HepG2 (cell line): ENCODE measurements around the gene XPR1. TPM values are rescaled to one million over a fixed set of nuclear protein-coding genes. Genes with fewer than 3 reads are reported as not detected.

ENCODE experiments used
- ARNT ChIP-seq: fragments of 450-650 bp; IDR thresholded peaks from 2 replicates; pipeline ENCODE4 v1.6.1; 2017
- KLF16 ChIP-seq, 2 experiments: sonication (generic) in 1 of 2; formaldehyde crosslinking in 1 of 2; IDR thresholded peaks; 2 replicates each; pipeline versions ENCODE4 v1.6.1 to v1.8.0; 2016 to 2023; ENCODE audit warnings: missing genetic modification reagents in 2 of 2, missing compliant biosample characterization in 1 of 2
- MATR3 ChIP-seq: sonication (generic); formaldehyde crosslinking; IDR thresholded peaks from 2 replicates; pipeline ENCODE4 v1.4.0; 2020; ENCODE audit warnings: missing genetic modification reagents
- MAZ ChIP-seq, 2 experiments: sonication (generic) in 1 of 2; formaldehyde crosslinking in 1 of 2; IDR thresholded peaks; 2 replicates each; pipeline versions ENCODE4 v1.5.0 to v1.6.1; 2012 to 2020; ENCODE audit warnings: low read depth in 2 of 2, mild to moderate bottlenecking in 2 of 2, borderline replicate concordance in 1 of 2, improper control_type of control experiment in 1 of 2, low read length in 1 of 2, missing genetic modification reagents in 1 of 2, moderate library complexity in 1 of 2
- NCOA1 ChIP-seq: sonication (generic); formaldehyde crosslinking; IDR thresholded peaks from 2 replicates; pipeline ENCODE4 v1.9.0; 2021; ENCODE audit warnings: missing genetic modification reagents
- NKX3-1 ChIP-seq: sonication (generic); formaldehyde crosslinking; IDR thresholded peaks from 2 replicates; pipeline ENCODE4 v1.5.0; 2020; ENCODE audit warnings: missing genetic modification reagents
- NR2F1 ChIP-seq, 2 experiments: fragments of 450-650 bp in 1 of 2; formaldehyde crosslinking in 1 of 2; IDR thresholded peaks; 2 replicates each; pipeline versions ENCODE4 v1.5.0 to v1.6.1; 2016 to 2020; ENCODE audit warnings: mild to moderate bottlenecking in 1 of 2, missing compliant biosample characterization in 1 of 2, missing genetic modification reagents in 1 of 2, moderate library complexity in 1 of 2
- RCOR2 ChIP-seq: IDR thresholded peaks from 2 replicates; pipeline ENCODE4 v1.6.1; 2016; ENCODE audit warnings: missing biosample characterization, missing genetic modification reagents
- TCF12 ChIP-seq, 2 experiments: fragments of 450-650 bp in 1 of 2; sonication (generic) in 1 of 2; formaldehyde crosslinking in 1 of 2; IDR thresholded peaks; 2 replicates each; pipeline versions ENCODE4 v1.6.1 to v1.8.0; 2017 to 2022; ENCODE audit warnings: antibody characterized with exemption in 1 of 2, mild to moderate bottlenecking in 1 of 2, missing genetic modification reagents in 1 of 2, moderate library complexity in 1 of 2
- ZKSCAN5 ChIP-seq: sonication (generic); formaldehyde crosslinking; IDR thresholded peaks from 2 replicates; pipeline ENCODE4 v1.5.1; 2020; ENCODE audit warnings: mild to moderate bottlenecking, missing genetic modification reagents
- ZNF282 ChIP-seq: fragments of 450-650 bp; IDR thresholded peaks from 2 replicates; pipeline ENCODE4 v1.6.1; 2018; ENCODE audit not compliant: partially characterized antibody
- ZNF432 ChIP-seq: sonication (generic); formaldehyde crosslinking; IDR thresholded peaks from 2 replicates; pipeline ENCODE4 v1.5.0; 2020; ENCODE audit warnings: missing genetic modification reagents, mild to moderate bottlenecking, borderline replicate concordance
- ZNF816 ChIP-seq: sonication (generic); formaldehyde crosslinking; IDR thresholded peaks from 2 replicates; pipeline ENCODE4 v1.8.0; 2022; ENCODE audit warnings: missing genetic modification reagents, mild to moderate bottlenecking, borderline replicate concordance
- ZNF850 ChIP-seq: sonication (generic); formaldehyde crosslinking; conservative IDR thresholded peaks from 2 replicates; pipeline ENCODE4 v1.9.0; 2021; ENCODE audit warnings: mild to moderate bottlenecking, missing genetic modification reagents
- polyA plus RNA-seq, 8 experiments: library from polyadenylated mRNA; depleted of rRNA in 3 of 8; stranded (reverse) in 7 of 8; unstranded in 1 of 8; fragments of >200 nt; fragmentation: Illumina TruSeq in 4 of 8; extraction: Trizol in 4 of 8; gene quantifications; 2 replicates each; pipeline versions ENCODE4 v1.2.1 to v1.2.3, GENCODE V29; 2011 to 2016; ENCODE audit warnings: low read depth in 4 of 8, missing spikeins in 1 of 8, mixed read lengths in 1 of 8; ENCODE audit not compliant: insufficient read depth in 1 of 8
- total RNA-seq, 5 experiments: library from RNA; depleted of rRNA; stranded (reverse); fragments of >200 nt; fragmentation: Illumina TruSeq; extraction: Trizol; gene quantifications; 2 replicates each; pipeline ENCODE4 v1.2.3, GENCODE V29; 2016; ENCODE audit warnings: low read depth in 1 of 5
- TF ChIP-seq, protein P1 (sequence below): sonication (generic); formaldehyde crosslinking; IDR thresholded peaks from 2 replicates; pipeline ENCODE4 v1.4.0; 2020; ENCODE audit warnings: mild to moderate bottlenecking, missing genetic modification reagents, borderline replicate concordance
- TF ChIP-seq, protein P2 (sequence below): sonication (generic); formaldehyde crosslinking; IDR thresholded peaks from 2 replicates; pipeline ENCODE4 v1.8.1; 2023; ENCODE audit warnings: missing genetic modification reagents, inconsistent platforms, borderline replicate concordance
- TF ChIP-seq, protein P3 (sequence below): sonication (generic); formaldehyde crosslinking; IDR thresholded peaks from 2 replicates; pipeline ENCODE4 v1.8.0; 2022; ENCODE audit warnings: mild to moderate bottlenecking, missing genetic modification reagents; ENCODE audit not compliant: insufficient replicate concordance
- TF ChIP-seq, protein P4 (sequence below): sonication (generic); formaldehyde crosslinking; IDR thresholded peaks from 2 replicates; pipeline ENCODE4 v1.5.0; 2020; ENCODE audit warnings: missing genetic modification reagents
- TF ChIP-seq, protein P5 (sequence below): sonication (generic); formaldehyde crosslinking; IDR thresholded peaks from 2 replicates; pipeline ENCODE4 v1.8.1; 2023; ENCODE audit warnings: mild to moderate bottlenecking, missing genetic modification reagents

XPR1 gene
- total and polyA plus RNA-seq, 2 of the 13 experiments (the other 11 are each of a cell fraction or from before 2014, with no cell fraction given), result 22.3 to 23.6 TPM

DNA sequence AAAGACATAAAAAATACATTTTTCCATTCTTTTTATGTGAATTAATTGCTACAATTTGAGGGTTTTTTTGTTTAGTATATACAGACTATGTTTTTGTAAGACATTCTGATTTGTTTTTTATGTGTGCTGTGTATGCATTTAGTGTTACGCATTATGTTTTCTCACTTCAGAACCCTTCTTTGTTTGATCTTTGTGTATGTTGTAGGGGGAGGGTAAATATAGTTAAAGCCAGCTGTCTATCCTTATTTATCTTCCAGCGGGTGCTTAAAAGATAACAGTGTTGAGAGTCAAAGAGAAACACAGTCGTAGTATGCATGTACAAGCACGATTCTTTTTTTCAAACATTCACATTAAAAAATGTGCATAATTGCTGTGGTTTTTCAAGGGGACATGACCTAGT lies 183.4 kb downstream of the XPR1 start (continued):
- TF ChIP-seq, protein P1, sequence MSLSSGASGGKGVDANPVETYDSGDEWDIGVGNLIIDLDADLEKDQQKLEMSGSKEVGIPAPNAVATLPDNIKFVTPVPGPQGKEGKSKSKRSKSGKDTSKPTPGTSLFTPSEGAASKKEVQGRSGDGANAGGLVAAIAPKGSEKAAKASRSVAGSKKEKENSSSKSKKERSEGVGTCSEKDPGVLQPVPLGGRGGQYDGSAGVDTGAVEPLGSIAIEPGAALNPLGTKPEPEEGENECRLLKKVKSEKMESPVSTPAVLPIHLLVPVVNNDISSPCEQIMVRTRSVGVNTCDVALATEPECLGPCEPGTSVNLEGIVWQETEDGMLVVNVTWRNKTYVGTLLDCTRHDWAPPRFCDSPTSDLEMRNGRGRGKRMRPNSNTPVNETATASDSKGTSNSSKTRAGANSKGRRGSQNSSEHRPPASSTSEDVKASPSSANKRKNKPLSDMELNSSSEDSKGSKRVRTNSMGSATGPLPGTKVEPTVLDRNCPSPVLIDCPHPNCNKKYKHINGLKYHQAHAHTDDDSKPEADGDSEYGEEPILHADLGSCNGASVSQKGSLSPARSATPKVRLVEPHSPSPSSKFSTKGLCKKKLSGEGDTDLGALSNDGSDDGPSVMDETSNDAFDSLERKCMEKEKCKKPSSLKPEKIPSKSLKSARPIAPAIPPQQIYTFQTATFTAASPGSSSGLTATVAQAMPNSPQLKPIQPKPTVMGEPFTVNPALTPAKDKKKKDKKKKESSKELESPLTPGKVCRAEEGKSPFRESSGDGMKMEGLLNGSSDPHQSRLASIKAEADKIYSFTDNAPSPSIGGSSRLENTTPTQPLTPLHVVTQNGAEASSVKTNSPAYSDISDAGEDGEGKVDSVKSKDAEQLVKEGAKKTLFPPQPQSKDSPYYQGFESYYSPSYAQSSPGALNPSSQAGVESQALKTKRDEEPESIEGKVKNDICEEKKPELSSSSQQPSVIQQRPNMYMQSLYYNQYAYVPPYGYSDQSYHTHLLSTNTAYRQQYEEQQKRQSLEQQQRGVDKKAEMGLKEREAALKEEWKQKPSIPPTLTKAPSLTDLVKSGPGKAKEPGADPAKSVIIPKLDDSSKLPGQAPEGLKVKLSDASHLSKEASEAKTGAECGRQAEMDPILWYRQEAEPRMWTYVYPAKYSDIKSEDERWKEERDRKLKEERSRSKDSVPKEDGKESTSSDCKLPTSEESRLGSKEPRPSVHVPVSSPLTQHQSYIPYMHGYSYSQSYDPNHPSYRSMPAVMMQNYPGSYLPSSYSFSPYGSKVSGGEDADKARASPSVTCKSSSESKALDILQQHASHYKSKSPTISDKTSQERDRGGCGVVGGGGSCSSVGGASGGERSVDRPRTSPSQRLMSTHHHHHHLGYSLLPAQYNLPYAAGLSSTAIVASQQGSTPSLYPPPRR (CRISPR knock-in tag), result peak; percentile 89
- TF ChIP-seq MATR3 (CRISPR knock-in tag) (no peak), TCF12 (IDR thresholded peaks at IDR 0.05) (no peak), TCF12 (CRISPR knock-in tag; IDR thresholded peaks at IDR 0.05) (no peak), NCOA1 (no peak), MAZ (IDR thresholded peaks at IDR 0.05; ENCODE audit: borderline replicate concordance, low read depth, low read length) (no peak), MAZ (CRISPR knock-in tag; IDR thresholded peaks at IDR 0.05; ENCODE audit: low read depth) (no peak), ZNF432 (CRISPR knock-in tag) (no peak), ZKSCAN5 (no peak), ARNT (no peak), RCOR2 (peak; percentile 45; the same call in 1 of the 2 replicates), ZNF816 (CRISPR knock-in tag) (peak; percentile 48; the same call in 1 of the 2 replicates), NR2F1 (CRISPR knock-in tag; IDR thresholded peaks at IDR 0.05) (no peak), ZNF850 (CRISPR knock-in tag) (no peak), KLF16 (CRISPR knock-in tag; IDR thresholded peaks at IDR 0.05) (peak in 1 of 2 experiments; percentile 53; a peak in 1 of 4 replicates), NKX3-1 (0 out of 2 replicates have a peak, but pooled peaks have one; percentile 39), ZNF282 (no peak)
- TF ChIP-seq, protein P2, sequence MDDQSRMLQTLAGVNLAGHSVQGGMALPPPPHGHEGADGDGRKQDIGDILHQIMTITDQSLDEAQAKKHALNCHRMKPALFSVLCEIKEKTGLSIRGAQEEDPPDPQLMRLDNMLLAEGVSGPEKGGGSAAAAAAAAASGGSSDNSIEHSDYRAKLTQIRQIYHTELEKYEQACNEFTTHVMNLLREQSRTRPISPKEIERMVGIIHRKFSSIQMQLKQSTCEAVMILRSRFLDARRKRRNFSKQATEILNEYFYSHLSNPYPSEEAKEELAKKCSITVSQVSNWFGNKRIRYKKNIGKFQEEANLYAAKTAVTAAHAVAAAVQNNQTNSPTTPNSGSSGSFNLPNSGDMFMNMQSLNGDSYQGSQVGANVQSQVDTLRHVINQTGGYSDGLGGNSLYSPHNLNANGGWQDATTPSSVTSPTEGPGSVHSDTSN (CRISPR knock-in tag), result no peak
- TF ChIP-seq, protein P3, sequence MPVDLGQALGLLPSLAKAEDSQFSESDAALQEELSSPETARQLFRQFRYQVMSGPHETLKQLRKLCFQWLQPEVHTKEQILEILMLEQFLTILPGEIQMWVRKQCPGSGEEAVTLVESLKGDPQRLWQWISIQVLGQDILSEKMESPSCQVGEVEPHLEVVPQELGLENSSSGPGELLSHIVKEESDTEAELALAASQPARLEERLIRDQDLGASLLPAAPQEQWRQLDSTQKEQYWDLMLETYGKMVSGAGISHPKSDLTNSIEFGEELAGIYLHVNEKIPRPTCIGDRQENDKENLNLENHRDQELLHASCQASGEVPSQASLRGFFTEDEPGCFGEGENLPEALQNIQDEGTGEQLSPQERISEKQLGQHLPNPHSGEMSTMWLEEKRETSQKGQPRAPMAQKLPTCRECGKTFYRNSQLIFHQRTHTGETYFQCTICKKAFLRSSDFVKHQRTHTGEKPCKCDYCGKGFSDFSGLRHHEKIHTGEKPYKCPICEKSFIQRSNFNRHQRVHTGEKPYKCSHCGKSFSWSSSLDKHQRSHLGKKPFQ (CRISPR knock-in tag), result no peak
- TF ChIP-seq, protein P4, sequence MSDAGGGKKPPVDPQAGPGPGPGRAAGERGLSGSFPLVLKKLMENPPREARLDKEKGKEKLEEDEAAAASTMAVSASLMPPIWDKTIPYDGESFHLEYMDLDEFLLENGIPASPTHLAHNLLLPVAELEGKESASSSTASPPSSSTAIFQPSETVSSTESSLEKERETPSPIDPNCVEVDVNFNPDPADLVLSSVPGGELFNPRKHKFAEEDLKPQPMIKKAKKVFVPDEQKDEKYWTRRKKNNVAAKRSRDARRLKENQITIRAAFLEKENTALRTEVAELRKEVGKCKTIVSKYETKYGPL (CRISPR knock-in tag), result no peak
- TF ChIP-seq, protein P5, sequence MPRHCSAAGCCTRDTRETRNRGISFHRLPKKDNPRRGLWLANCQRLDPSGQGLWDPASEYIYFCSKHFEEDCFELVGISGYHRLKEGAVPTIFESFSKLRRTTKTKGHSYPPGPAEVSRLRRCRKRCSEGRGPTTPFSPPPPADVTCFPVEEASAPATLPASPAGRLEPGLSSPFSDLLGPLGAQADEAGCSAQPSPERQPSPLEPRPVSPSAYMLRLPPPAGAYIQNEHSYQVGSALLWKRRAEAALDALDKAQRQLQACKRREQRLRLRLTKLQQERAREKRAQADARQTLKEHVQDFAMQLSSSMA, result no peak
